ENCODE results near the gene OTUD7B.

OTUD7B gene

DNA sequence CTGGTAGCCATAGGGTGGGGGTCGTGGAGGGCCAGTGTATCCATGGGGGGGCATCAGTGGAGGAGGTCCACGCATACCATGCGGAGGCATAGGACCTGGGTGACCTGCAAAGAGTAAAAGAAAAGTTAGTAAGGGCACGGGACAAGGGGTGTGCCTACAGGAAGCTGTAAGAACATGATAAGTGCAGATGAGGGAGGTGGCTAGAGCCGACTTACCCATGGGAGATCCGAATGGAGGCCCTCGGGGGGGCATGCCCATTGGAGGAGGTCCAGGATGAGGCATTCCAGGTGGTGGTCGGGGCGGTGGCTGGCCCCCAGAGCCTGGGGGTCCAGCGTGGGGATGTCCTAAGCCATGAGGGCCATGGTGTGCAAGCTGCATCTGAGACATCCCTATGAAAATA lies 86.9 kb downstream of the OTUD7B start:
- DNase-seq (ENCODE audit: low read depth in 2 of 3, low spot score in 1 of 3), result no peak

DNA sequence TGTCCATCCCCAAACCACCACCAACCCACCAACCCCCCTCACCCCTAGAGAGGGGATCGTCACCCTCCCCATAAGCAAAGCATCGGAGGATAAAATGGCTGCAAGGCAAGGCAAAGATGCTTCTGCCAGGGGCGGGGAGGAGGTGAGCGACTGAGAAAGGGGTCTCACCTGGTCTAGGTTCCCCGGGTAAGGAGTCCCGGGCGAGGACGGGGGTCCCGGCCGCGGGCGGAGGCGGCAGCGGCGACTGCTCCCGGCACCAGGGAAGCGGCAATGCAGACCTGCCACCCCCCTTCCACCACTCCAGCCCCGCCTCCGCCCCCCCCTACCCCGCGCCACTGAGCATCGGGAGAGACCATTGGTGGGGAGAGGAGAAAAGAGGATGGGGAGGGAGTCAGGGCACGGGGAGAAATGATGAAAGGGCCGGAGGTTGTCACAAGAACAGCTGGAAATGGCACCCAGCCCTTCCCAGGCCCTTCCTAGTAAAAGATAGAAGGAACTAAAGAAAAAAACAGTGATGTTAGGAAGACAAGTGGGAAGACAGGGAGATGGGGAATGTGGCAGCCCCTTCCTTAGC lies 92.9 kb downstream of the OTUD7B start, which contains the start of gene SV2A:
Gene SV2A, minus strand, starts transcription at position 274 of the 574 bp plus-strand sequence. CDS start 4,004 bp downstream, outside the sequence.
- peak in 1 of 3 donors; percentile 43 for DNase-seq (ENCODE audit: low read depth in 2 of 3, low spot score in 1 of 3)

DNA sequence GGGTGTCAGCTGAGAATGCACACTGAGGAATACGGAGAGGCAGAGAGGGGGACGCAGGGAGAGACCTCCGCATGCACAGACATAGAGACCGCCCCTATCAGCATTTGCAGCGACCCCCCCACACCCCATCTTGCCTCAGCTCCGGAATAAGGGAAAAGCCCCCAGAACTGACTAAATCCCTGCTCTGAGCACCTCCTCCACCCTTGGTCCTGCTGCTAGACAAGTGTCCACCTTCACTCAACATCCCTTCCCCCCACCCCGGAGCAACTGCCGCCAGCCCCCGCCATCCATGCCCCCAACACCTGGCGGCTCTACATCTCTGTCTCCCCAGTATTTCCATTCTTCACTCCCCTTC lies 93.7 kb downstream of the OTUD7B start:
- no peak for DNase-seq (ENCODE audit: low read depth in 2 of 3, low spot score in 1 of 3)

DNA sequence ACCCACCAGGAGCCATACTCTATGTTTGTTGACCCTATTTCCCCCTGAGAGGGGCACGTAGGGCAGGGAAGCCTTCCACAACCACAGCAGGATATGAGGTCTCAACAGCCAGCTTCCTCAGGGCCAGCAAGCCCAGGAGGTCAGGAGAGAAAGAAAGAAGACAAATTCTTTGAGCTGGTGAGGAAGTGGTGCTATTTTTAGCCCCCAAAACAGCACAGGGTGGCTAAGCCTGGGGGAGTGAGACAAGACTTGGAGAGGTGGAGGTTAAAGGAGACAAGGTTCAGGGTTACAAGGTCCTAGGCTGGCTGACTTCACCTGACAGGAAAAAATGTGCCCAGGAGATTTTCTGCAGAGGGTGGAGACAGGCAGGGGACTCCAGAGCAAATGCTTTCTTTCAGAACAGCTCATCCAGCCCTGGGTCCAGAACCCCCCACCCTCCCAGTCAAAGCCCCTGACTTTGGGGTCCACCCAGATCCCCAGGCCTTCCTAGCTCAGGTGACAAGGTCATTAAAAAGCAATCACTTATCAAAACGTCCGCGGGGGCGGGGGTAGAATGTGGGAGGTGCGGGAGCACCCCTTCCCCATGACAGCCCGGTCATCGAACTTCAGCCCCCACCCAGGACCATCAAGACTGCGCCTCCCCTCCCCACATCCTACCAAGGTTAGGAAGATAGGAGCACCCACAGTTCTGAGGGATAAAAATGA lies 94.2 kb downstream of the OTUD7B start:
- no peak for DNase-seq (ENCODE audit: low read depth in 2 of 3, low spot score in 1 of 3)

DNA sequence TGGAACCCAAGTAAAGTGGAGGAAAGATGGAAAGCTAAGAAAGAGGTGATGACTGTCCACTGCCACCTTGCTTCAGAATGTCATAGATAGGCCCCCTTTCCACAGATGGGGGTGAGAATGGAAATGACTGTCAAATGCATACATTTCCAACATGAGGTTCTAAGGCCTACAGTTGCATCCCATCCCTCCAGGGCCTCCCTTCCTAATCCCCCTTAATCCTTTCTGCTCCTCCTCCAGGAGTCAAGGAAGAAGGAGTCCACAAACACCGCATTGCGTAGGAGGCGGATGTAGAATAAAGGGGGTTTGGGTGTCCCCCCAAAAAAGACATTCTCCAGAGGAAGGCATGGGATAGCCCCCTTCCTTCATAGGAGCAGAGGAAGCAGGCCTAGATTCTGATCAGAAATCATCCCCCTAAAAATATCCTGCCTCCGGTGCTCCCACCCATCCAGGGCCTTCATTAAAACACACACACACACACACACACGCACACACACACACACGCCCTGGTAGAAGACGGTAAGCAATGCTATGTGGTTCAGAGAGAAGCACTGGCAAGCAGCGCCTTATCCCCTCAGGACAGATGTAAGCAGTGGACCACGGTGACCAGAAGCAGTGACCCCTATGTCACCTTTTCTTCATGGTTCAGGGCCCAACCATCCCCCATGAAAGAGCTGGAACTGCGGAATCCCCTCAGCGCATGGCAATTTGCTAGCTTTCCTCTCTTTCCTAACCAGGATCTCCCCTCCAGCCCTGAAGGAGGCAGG lies 94.9 kb downstream of the OTUD7B start:
- no peak for DNase-seq (ENCODE audit: low read depth in 2 of 3, low spot score in 1 of 3)

DNA sequence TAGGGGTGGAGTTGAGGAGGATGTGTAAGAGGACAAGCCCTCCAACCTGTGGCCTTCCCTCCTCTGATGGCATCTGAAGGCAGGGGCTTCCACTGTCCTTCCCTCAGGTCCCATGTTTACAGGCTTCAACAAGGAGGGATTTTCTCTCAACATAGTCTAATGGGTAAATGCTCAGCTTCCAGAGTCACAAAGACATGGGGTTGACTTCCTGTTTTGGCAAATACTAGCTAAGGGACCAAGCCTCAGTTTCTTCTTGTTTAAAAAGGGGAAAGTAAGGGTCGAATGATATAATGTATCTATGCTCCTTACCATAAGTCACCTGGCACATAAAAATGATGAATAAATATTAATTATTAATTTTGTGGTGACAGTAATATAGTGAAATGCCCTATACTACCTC lies 96.0 kb downstream of the OTUD7B start:
- DNase-seq (ENCODE audit: low read depth in 2 of 3, low spot score in 1 of 3), result no peak

DNA sequence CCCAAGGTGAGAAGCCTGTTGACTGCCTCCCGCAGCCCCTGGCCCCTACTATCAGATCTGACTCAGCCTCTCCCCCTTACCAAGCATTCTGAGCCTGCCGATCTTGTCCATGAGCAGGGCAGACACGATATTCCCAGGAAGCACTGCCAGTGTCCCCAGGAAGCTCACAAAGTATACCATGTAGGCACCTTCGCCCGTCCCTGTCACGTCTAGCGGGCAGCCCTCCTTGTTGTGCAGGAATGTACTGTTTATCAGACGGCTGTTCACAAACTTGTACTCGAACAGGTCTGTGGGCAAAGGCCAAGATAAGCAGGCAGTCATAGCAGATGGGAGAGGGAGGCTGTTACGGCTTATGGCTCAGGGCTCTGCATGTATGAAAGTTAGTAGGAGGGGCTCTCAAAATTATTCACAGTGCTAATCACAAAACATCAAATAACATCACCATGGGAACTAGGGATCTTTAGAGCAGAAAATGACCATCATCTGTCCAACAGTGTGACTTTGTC lies 103.9 kb downstream of the OTUD7B start:
- no peak for DNase-seq (ENCODE audit: low read depth in 2 of 3, low spot score in 1 of 3)

DNA sequence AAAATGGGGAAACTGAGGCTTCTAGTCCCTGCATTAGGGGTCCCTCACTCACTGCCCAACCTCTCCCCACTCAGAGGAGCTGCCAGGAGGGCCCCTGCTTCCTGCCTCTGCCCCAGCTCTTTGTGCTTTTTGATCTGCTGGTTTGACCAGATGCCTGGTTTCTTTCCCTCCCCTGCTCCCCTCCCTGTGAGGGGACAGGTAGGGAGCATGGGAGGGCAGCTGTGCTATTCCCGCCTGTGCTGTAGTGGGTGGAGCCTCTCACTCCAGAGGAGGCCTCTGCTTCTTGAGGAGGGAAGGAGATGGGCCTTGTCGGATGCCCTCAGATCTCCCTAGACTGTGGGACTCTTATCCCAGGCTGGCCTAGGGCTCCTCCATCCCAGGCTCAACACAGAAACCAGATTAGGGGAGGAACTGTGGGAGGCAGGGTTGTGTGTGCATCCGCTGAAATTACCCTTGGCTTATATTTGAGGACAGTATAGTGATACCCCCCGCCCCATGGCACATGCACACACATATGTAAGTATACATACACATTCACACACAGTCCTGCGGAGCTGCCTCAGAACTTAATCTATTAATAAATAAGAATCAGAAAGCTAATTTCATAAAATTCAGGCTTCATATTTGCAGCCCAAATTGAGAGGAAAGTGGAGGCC lies 106.6 kb downstream of the OTUD7B start:
- no peak for DNase-seq (ENCODE audit: low read depth in 2 of 3, low spot score in 1 of 3)

DNA sequence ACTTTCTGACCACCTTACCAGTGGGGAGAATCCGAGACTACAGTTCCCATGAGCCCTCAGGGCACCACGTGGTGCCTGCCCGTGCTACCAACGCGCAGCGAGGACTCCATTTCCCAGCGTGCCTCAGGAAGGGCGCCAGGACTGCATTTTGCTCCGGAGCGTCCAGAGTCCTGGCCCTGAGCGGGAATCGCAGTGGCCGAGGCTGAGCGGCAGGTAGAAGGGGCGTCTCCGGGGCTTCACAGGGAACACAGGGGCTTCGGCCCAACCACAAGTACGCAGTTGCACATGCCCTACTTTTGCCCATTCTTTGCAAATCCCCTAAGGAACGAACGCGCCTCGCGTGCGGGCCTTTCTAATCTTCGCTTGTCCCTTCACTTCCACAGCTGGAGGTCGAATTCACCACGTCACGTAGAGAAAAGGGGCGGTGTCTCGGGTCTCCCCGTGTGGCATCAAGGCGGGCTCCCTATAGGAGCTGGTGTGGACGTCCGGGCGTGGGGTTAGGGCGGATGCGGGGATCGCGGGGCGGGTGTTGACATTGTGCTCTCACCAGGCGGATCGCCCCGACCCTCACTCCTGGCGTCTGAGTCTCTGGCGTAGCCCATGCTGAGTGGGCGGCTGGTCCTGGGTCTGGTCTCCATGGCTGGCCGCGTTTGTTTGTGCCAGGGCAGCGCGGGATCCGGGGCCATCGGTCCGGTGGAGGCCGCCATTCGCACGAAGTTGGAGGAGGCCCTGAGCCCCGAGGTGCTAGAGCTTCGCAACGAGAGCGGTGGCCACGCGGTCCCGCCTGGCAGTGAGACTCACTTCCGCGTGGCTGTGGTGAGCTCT lies 110.9 kb downstream of the OTUD7B start, which contains the start of gene BOLA1:
Gene BOLA1, plus strand, starts transcription at position 109 of the 825 bp plus-strand sequence. Its CDS starts 492 bp downstream, at position 601.
- peak; percentile 67 to 81 (median 75) for DNase-seq (ENCODE audit: low read depth in 2 of 3, low spot score in 1 of 3)

DNA sequence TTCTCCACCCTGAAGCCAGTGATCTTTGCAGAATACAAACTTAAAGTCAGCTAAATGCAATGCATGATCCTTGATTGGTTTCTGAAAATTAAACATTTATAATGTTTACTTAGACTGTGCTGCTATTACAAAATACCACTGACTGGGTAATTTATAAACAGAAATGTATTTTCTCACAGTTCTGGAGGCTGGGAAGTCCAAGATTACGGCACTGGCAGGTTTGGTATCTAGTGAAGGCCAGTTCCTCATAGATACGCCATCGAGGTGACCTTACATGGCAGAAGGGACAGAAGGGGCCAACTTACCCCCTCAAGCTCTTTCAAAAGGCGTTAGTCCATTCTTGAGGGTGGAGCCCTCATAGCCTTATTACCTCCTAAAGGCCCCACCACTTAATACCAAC lies 114.0 kb downstream of the OTUD7B start:
- DNase-seq (ENCODE audit: low read depth in 2 of 3, low spot score in 1 of 3), result no peak

DNA sequence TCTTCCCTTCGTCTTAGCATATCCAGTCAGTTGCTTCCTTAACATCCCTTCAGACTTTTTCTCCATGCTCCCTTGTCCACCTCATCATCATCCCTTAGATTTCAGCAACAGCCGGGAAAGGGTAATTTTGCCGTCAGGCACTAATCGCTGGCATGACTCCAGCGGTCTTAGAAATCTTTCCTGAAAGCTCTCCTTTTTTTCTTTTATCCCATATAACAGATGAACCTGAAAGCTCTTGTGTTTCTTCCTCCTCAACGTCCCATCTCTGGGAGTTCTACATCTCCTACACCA lies 121.6 kb downstream of the OTUD7B start:
- DNase-seq (ENCODE audit: low read depth in 2 of 3, low spot score in 1 of 3), result no peak

DNA sequence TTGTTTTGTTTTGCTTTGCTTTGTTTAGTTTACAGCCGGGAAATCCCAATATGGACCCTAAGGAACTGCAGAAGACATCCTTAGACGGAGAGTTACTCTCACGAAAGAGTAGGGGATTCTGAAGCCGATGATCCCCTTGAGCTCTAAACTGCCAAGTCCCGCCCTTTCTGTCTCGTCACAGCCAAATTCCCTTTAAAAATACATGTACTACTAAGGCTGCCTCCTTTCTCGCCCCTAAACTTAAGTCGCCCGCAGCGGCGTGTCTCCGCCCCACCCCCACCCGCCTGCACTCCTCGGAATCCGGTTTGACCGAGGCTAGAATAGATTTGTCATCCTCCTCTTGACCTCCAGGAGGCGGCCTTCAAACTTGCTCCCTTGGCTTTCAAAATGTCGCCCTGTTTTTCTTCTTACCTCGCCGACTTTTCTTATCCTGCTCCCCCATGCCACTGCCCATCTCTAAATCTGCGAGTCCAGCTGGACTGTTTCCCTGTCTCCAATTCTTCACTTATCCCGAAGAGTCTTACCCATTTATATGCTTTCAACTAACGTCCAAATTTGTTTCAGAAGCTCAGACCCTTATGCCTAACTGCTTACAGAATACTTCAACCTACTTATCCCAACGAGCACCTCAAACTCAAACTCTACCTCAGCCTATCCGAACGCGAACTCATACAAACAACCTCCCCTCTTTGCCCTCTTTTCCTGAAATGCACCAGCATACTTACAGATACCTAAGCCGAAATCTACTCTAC lies 122.1 kb downstream of the OTUD7B start:
- peak; percentile 77 to 79 (median 78) for DNase-seq (ENCODE audit: low read depth in 2 of 3, low spot score in 1 of 3)

All from stimulated activated CD4-positive, alpha-beta T cell treated with anti-CD3 and anti-CD28 coated beads, Interleukin-12 subunit alpha, Interleukin-12 subunit beta, amount 100 ng/mL, for 48 hours (primary cell).